ENCODE data around the gene ZBTB26. TPM values are rescaled to one million over a fixed set of nuclear protein-coding genes. Genes with fewer than 3 reads are reported as not detected.

The ZBTB26 gene
- total and polyA plus RNA-seq, 7 donors = 1.4 to 13.3 (median 9.2) TPM

DNA sequence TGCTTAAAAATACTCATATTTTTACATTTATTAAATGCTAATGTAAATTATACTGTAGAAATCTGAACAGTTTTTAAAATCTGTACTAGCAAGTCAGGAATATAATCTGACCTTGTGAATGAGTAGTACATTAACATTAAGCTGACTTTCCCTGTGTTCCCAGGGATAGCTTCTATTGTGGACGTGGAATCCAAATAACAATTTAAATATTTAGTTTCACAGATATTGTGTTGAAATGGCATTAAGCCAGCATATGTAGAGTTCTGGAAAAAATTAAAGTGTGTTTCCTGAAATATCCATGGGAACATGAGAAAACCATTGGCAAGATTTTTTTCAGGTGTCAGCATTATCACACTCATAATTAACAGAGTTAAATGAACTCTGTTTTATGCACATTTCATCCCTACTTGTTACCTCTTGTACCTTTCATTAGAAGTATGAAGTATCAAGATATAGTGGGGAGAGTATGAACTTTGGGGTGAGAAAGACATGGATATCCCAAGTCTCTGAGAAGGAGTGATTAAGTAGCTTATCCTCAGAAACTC lies 15.2 kb upstream of the ZBTB26 start:
- Histone ChIP-seq H3K27ac (peak overlapping the region; percentile 36 to 97 (median 82)), H3K36me3 (peaks cover 0 to 4% (median 0%) of the 10 kb centered on the region in 4 donors), H3K4me1 (peaks cover 0 to 86% (median 62%) of the 10 kb centered on the region in 4 donors), H3K27me3 (no peaks in the 10 kb centered on the region), H3K9me3 (no peaks in the 10 kb centered on the region), H3K4me3 (no peak overlapping the region)
- no peak for DNase-seq
- TF ChIP-seq POLR2AphosphoS5 (IDR thresholded peaks at IDR 0.05) = no peak
- TF ChIP-seq CTCF (IDR thresholded peaks at IDR 0.05) = no peak
- 28 to 56% methylated on average over 1 of the region's 1 CpG for WGBS, 2 donors
- intact Hi-C loops (cut with DNase I) = loop anchor here (5.0 kb wide), 1 partner anchor 46 kb away; no protein-coding TSS in a partner anchor

DNA sequence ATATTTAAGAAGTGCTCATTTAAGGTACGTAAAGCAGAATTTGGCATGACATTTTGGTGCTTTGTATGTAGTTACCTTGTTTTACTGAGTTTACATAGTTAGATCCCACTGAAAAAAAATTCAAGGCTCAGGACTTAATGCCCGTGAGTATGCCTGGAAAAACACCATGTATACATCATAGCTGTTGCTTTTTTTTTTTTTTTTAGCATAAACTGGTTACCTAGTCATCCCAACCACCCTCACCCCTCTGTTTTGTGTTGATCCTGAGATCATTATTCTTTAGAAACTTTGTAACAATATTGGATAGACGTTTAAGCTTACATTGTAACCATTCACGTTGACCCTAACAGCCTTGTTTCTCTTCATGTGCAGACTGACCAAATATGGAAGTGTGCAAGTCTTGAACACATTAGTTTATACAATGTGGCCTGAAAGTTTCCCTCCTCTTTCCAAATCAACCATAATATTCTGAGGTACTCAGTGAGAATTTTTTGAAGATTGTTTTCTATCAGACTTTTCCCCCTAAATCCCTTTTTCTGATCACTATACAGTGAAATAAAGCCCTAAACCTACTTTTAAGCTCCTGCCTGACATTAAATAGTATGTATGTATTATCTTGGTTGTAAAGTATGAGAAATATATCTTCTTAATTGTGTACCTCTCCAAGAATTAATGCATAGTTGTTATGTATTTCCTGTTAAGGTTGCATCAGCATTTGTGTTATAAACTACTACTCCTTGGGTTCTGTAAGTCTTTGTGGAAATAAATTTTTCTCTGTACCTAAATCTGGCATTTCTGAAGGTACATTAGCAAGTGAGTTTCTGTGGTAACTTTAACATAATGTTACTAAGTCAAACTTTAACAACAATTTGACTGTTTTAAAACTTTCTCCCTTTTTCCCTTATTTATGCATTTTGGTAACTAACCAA lies 13.9 kb upstream of the ZBTB26 start:
- 55 to 70% methylated on average over 4 of the region's 4 CpGs for WGBS, 2 donors
- no peak overlapping the region for H3K4me3 ChIP-seq
- intact Hi-C loops (cut with DNase I) = loop anchor here (5.0 kb wide), 1 partner anchor 47 kb away; no protein-coding TSS in a partner anchor
- TF ChIP-seq EP300 (IDR thresholded peaks at IDR 0.05) (no peak), POLR2AphosphoS5 (IDR thresholded peaks at IDR 0.05) (no peak), POLR2A (IDR thresholded peaks at IDR 0.05) (no peak), CTCF (IDR thresholded peaks at IDR 0.05) (no peak)
- H3K27me3 ChIP-seq = no peaks in the 10 kb centered on the region
- DNase-seq = no peak
- peaks cover 0 to 4% (median 0%) of the 10 kb centered on the region in 4 donors for H3K36me3 ChIP-seq
- peaks cover 0 to 83% (median 61%) of the 10 kb centered on the region in 4 donors for H3K4me1 ChIP-seq
- H3K9me3 ChIP-seq = no peaks in the 10 kb centered on the region
- peak overlapping the region; percentile 57 to 97 (median 82) for H3K27ac ChIP-seq

DNA sequence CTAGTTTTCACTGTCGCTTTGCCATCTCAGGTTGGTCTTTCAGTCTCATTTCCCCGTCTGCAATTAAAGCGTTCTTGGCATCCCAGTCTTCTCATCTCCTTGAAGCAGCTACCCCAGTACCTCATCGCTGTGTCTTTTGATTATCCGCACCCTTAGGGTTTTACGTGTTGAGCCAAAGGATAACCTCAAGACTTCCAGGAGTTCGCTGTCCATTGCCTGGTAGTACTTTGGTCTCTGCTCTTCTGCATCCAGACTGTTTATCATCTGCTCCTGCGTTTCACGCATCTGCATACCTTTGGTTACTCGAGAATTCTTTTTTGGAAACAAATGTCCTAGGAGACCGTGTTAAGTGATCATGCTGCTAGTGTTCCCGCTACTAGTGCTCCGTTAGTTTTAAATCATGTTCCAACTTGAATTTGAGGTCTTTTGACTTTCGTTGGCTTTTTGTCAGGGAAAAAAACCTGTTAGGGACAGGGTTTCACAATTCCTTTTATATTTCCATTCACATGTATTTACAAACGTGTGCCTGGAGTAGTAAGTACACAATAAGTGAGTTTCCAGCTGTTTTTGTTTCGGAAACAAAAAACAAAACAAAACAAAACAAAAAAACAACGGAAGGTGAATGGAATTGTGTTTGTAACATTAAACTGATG lies 10.4 kb upstream of the ZBTB26 start:
- intact Hi-C loops (cut with DNase I) = loop anchor here (2.0 kb wide), 1 partner anchor 37 kb away; the partner anchor contains the start of gene RC3H2
- peak; percentile 52 for DNase-seq
- H3K4me1 ChIP-seq = peaks cover 0 to 56% (median 43%) of the 10 kb centered on the region in 4 donors
- H3K27me3 ChIP-seq = no peaks in the 10 kb centered on the region
- 3 to 13% methylated on average over 17 of the region's 17 CpGs for WGBS, 2 donors
- no peaks in the 10 kb centered on the region for H3K9me3 ChIP-seq
- TF ChIP-seq EP300 (IDR thresholded peaks at IDR 0.05) (no peak), POLR2AphosphoS5 (IDR thresholded peaks at IDR 0.05) (peak in 2 of 4 donors; percentile 17 to 32)
- peak overlapping the region; percentile 92 to 97 (median 94) for H3K27ac ChIP-seq
- peaks cover 0 to 18% (median 0%) of the 10 kb centered on the region in 4 donors for H3K36me3 ChIP-seq
- H3K4me3 ChIP-seq = peak overlapping the region; percentile 72 to 86 (median 80)

DNA sequence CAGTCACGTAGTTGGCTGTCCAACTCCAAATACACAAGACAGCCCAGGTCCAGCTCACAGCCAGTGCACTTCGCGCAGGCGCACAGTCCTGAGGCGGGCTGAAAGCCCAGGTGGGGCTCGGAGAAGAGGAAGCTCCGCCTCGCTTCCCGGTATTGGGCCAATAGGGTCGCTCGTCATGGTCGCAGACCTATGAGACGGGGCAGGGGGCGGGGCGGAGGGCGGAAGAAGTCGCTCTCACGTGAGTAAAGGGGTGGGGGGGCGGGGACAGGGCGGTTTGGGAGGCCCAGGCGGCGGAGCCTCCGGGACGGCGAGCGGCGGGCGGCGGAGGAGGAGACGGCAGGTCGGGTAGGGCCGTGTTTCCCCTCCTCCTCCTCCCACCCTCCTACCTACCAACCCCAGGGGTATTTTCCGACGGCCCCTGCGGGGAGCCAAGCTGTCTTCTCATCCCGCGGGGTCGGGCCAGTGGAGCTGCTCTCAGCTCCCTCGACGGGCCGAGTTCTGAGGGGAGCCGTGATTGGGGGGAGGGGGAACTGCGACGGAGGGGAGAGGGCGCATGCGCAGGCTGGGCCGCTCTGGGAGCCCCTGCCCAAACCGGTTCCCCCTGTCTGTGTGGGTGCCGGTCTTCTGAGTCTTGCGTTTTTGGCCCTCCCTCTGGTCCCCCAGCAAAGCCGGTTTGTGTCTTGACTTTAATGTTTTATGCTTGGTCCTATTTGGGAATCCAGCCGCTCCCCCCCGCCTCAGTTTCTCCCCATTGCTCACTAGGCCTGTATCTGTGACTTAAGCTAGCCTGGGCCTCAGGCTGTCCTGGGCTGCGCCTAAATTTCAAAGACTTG lies 9.7 kb upstream of the ZBTB26 start, which contains the start of gene RABGAP1:
Gene RABGAP1, plus strand, starts transcription at position 272 of the 833 bp plus-strand sequence. CDS start 16,040 bp downstream, outside the sequence.
- 0% methylated on average over 54 of the region's 54 CpGs for WGBS, 2 donors

More for the DNA sequence above, 9.7 kb upstream of the ZBTB26 start, which contains the start of gene RABGAP1:
- peak; percentile 100 for DNase-seq
- TF ChIP-seq CTCF (IDR thresholded peaks at IDR 0.05) (no peak), POLR2AphosphoS5 (IDR thresholded peaks at IDR 0.05) (peak; percentile 91 to 98 (median 96)), POLR2A (IDR thresholded peaks at IDR 0.05) (peak; percentile 76 to 81), EP300 (IDR thresholded peaks at IDR 0.05) (peak in 1 of 4 donors; percentile 32)
- peaks cover 0 to 24% (median 2%) of the 10 kb centered on the region in 4 donors for H3K36me3 ChIP-seq
- intact Hi-C loops (cut with DNase I) = loop anchor here (2.0 kb wide), 1 partner anchor 36 kb away; the partner anchor contains the start of gene RC3H2
- peak within 1 kb of the TSS; percentile 92 to 97 (median 94) for H3K27ac ChIP-seq
- H3K9me3 ChIP-seq = no peaks in the 10 kb centered on the region
- peak within 1 kb of the TSS; percentile 72 to 86 (median 80) for H3K4me3 ChIP-seq
- H3K4me1 ChIP-seq = peaks cover 0 to 49% (median 35%) of the 10 kb centered on the region in 4 donors
- no peaks in the 10 kb centered on the region for H3K27me3 ChIP-seq
